MM.1S (cell line): ENCODE results near the gene OBP2B.

Experiments used
- CTCF ChIP-seq: fragments of 300-600 bp; sonication (generic); IDR thresholded peaks from 2 replicates; pipeline ENCODE4 v1.5.1; 2016; ENCODE audit warnings: antibody characterized with exemption, low read length, mixed read lengths
- EZH2 ChIP-seq: fragments of 300-600 bp; sonication (generic); optimal IDR thresholded peaks from 2 replicates; pipeline ENCODE3; 2017; ENCODE audit warnings: low read depth, mild to moderate bottlenecking, antibody characterized with exemption, low read length, mixed read lengths
- EZH2phosphoT487 ChIP-seq: fragments of 300-600 bp; sonication (generic); IDR thresholded peaks from 2 replicates; pipeline ENCODE4 v1.6.1; 2018; ENCODE audit warnings: antibody characterized with exemption, low read length

GRCh38 chr9:133238851-133239532 is 29.9 kb upstream of the OBP2B start:
- TF ChIP-seq CTCF (peak; percentile 39), EZH2 (no peak), EZH2phosphoT487 (no peak)
